Measurements from ENCODE around the gene TRAPPC12.

Gene TRAPPC12

GRCh38 chr2:3466482-3466863 lies 87.0 kb downstream of the TRAPPC12 start:
- no peak overlapping the region for H3K4me3 ChIP-seq (ENCODE audit: low read depth in 1 of 2, low read length in 2 of 2)
- no peaks in the 10 kb centered on the region; the same call in 1 of the 2 replicates for H4K20me1 ChIP-seq (ENCODE audit: insufficient read depth, low read length)
- TF ChIP-seq CTCF (IDR thresholded peaks at IDR 0.05; ENCODE audit: borderline replicate concordance, extremely low read depth, low read length, poor library complexity, severe bottlenecking) (no peak), EZH2 (IDR thresholded peaks at IDR 0.05; ENCODE audit: borderline replicate concordance, low read depth, low read length, severe bottlenecking) (no peak)
- no peak overlapping the region for H2AFZ ChIP-seq (ENCODE audit: low read depth, low read length)
- H3K4me2 ChIP-seq (ENCODE audit: insufficient read depth, low read length), result no peak overlapping the region
- DNase-seq (no peak), ATAC-seq (ENCODE audit: insufficient read depth, low read depth) (no peak)
- H3K27ac ChIP-seq (ENCODE audit: low read length), result no peak overlapping the region
- peaks cover 75% of the 10 kb centered on the region for H3K36me3 ChIP-seq (ENCODE audit: insufficient read depth, low read length)
- no peak overlapping the region for H3K9ac ChIP-seq (ENCODE audit: low read depth, low read length)
- no peaks in the 10 kb centered on the region for H3K4me1 ChIP-seq (ENCODE audit: insufficient read depth, low read length)
- H3K9me3 ChIP-seq (ENCODE audit: insufficient read depth, low read length, severe bottlenecking), result no peaks in the 10 kb centered on the region
- H3K79me2 ChIP-seq (ENCODE audit: insufficient read depth, low read length), result no peaks in the 10 kb centered on the region
- H3K27me3 ChIP-seq (ENCODE audit: insufficient read depth, low read length, poor library complexity), result no peaks in the 10 kb centered on the region

- Histone ChIP-seq H3K4me2 (ENCODE audit: insufficient read depth, low read length) (no peak overlapping the region), H3K79me2 (ENCODE audit: insufficient read depth, low read length) (no peaks in the 10 kb centered on the region), H3K4me1 (ENCODE audit: insufficient read depth, low read length) (no peaks in the 10 kb centered on the region), H4K20me1 (ENCODE audit: insufficient read depth, low read length) (no peaks in the 10 kb centered on the region; the same call in 1 of the 2 replicates), H3K4me3 (ENCODE audit: low read depth in 1 of 2, low read length in 2 of 2) (no peak overlapping the region), H3K9me3 (ENCODE audit: insufficient read depth, low read length, severe bottlenecking) (no peaks in the 10 kb centered on the region), H3K27ac (ENCODE audit: low read length) (no peak overlapping the region), H3K27me3 (ENCODE audit: insufficient read depth, low read length, poor library complexity) (no peaks in the 10 kb centered on the region), H3K9ac (ENCODE audit: low read depth, low read length) (no peak overlapping the region), H2AFZ (ENCODE audit: low read depth, low read length) (no peak overlapping the region), H3K36me3 (ENCODE audit: insufficient read depth, low read length) (peaks cover 77% of the 10 kb centered on the region)
- DNase-seq (no peak), ATAC-seq (ENCODE audit: insufficient read depth, low read depth) (no peak)
- TF ChIP-seq CTCF (IDR thresholded peaks at IDR 0.05; ENCODE audit: borderline replicate concordance, extremely low read depth, low read length, poor library complexity, severe bottlenecking) (no peak), EZH2 (IDR thresholded peaks at IDR 0.05; ENCODE audit: borderline replicate concordance, low read depth, low read length, severe bottlenecking) (no peak)
These were observed 87.5 kb downstream of the TRAPPC12 start for GRCh38 chr2:3466966-3467365.

- no peak for TF ChIP-seq CTCF (IDR thresholded peaks at IDR 0.05; ENCODE audit: borderline replicate concordance, extremely low read depth, low read length, poor library complexity, severe bottlenecking)
- no peak for TF ChIP-seq EZH2 (IDR thresholded peaks at IDR 0.05; ENCODE audit: borderline replicate concordance, low read depth, low read length, severe bottlenecking)
- H3K27ac ChIP-seq (ENCODE audit: low read length), result no peak overlapping the region
- peaks cover 82% of the 10 kb centered on the region for H3K36me3 ChIP-seq (ENCODE audit: insufficient read depth, low read length)
- H3K79me2 ChIP-seq (ENCODE audit: insufficient read depth, low read length), result no peaks in the 10 kb centered on the region
- no peak overlapping the region for H2AFZ ChIP-seq (ENCODE audit: low read depth, low read length)
- H3K9ac ChIP-seq (ENCODE audit: low read depth, low read length), result no peak overlapping the region
- H3K4me3 ChIP-seq (ENCODE audit: low read depth in 1 of 2, low read length in 2 of 2), result no peak overlapping the region
- no peak overlapping the region for H3K4me2 ChIP-seq (ENCODE audit: insufficient read depth, low read length)
- no peak for ATAC-seq (ENCODE audit: insufficient read depth, low read depth)
- H3K4me1 ChIP-seq (ENCODE audit: insufficient read depth, low read length), result no peaks in the 10 kb centered on the region
- no peaks in the 10 kb centered on the region for H3K9me3 ChIP-seq (ENCODE audit: insufficient read depth, low read length, severe bottlenecking)
- DNase-seq, result no peak
- H4K20me1 ChIP-seq (ENCODE audit: insufficient read depth, low read length), result no peaks in the 10 kb centered on the region; the same call in 1 of the 2 replicates
- no peaks in the 10 kb centered on the region for H3K27me3 ChIP-seq (ENCODE audit: insufficient read depth, low read length, poor library complexity)
These were observed 88.2 kb downstream of the TRAPPC12 start for GRCh38 chr2:3467654-3468053.

Measured in DND-41 (cell line).